ENCODE measurements around the gene NMD3.
"Not testable (repeated sequence)": the region's sequence is repeated elsewhere in the genome, so short reads cannot be mapped to it uniquely, and the experiment has no call there.

NMD3 gene

GRCh38 chr3:161220850-161221753, at the start of gene NMD3:
NMD3 (plus strand) TSS chr3:161221311; CDS start chr3:161222014, 703 bp downstream.
- DNase-seq (ENCODE audit: extremely low spot score, insufficient read length, low read depth): peak; percentile 89
- FAIRE-seq: peak; percentile 94

- DNase-seq (ENCODE audit: extremely low spot score, insufficient read length, low read depth): no peak
- FAIRE-seq: no peak
Observed at GRCh38 chr3:161171639-161172552, 49.2 kb upstream of the NMD3 start.

- no peak for FAIRE-seq
Observed at GRCh38 chr3:161175506-161175905, 45.6 kb upstream of the NMD3 start.

GRCh38 chr3:161177991-161178390, 43.1 kb upstream of the NMD3 start:
- DNase-seq (ENCODE audit: extremely low spot score, insufficient read length, low read depth): no peak
- no peak for FAIRE-seq

More at GRCh38 chr3:161175506-161175905, 45.6 kb upstream of the NMD3 start:
- DNase-seq (ENCODE audit: extremely low spot score, insufficient read length, low read depth): no peak

- FAIRE-seq; DNase-seq (ENCODE audit: extremely low spot score, insufficient read length, low read depth): not testable (repeated sequence)
Observed at GRCh38 chr3:161181371-161181770, 39.7 kb upstream of the NMD3 start.

GRCh38 chr3:161187046-161187445, 34.1 kb upstream of the NMD3 start:
- no peak for DNase-seq (ENCODE audit: extremely low spot score, insufficient read length, low read depth)
- no peak for FAIRE-seq

- FAIRE-seq (no peak), DNase-seq (ENCODE audit: extremely low spot score, insufficient read length, low read depth) (no peak)
Observed at GRCh38 chr3:161197855-161198850, 23.0 kb upstream of the NMD3 start.

- no peak for DNase-seq (ENCODE audit: extremely low spot score, insufficient read length, low read depth)
- no peak for FAIRE-seq
Observed at GRCh38 chr3:161199926-161200325, 21.2 kb upstream of the NMD3 start.

GRCh38 chr3:161203485-161204098, 17.5 kb upstream of the NMD3 start:
- DNase-seq (ENCODE audit: extremely low spot score, insufficient read length, low read depth): no peak
- no peak for FAIRE-seq

GRCh38 chr3:161208931-161209330, 12.2 kb upstream of the NMD3 start:
- no peak for DNase-seq (ENCODE audit: extremely low spot score, insufficient read length, low read depth)
- no peak for FAIRE-seq

GRCh38 chr3:161212171-161212771, 8.8 kb upstream of the NMD3 start:
- DNase-seq (ENCODE audit: extremely low spot score, insufficient read length, low read depth) (no peak), FAIRE-seq (no peak)

GRCh38 chr3:161212906-161213305, 8.2 kb upstream of the NMD3 start:
- DNase-seq (ENCODE audit: extremely low spot score, insufficient read length, low read depth) (no peak), FAIRE-seq (no peak)

- DNase-seq (ENCODE audit: extremely low spot score, insufficient read length, low read depth): no peak
- no peak for FAIRE-seq
Observed at GRCh38 chr3:161213644-161214043, 7.5 kb upstream of the NMD3 start.

- no peak for DNase-seq (ENCODE audit: extremely low spot score, insufficient read length, low read depth)
- FAIRE-seq: no peak
Observed at GRCh38 chr3:161215185-161215584, 5.9 kb upstream of the NMD3 start.

GRCh38 chr3:161217496-161217895, 3.6 kb upstream of the NMD3 start:
- no peak for FAIRE-seq
- no peak for DNase-seq (ENCODE audit: extremely low spot score, insufficient read length, low read depth)

- no peak for FAIRE-seq
Observed at GRCh38 chr3:161219495-161219894, 1.6 kb upstream of the NMD3 start.

GRCh38 chr3:161221806-161222600, 892 bp downstream of the NMD3 start:
- FAIRE-seq (no peak), DNase-seq (ENCODE audit: extremely low spot score, insufficient read length, low read depth) (no peak)

More at GRCh38 chr3:161219495-161219894, 1.6 kb upstream of the NMD3 start:
- no peak for DNase-seq (ENCODE audit: extremely low spot score, insufficient read length, low read depth)

- no peak for DNase-seq (ENCODE audit: extremely low spot score, insufficient read length, low read depth)
- no peak for FAIRE-seq
Observed at GRCh38 chr3:161222662-161223061, 1.6 kb downstream of the NMD3 start.
